Vagina (tissue), 2 donors: ENCODE results near the gene PRPF19. TPM values are rescaled to one million over a fixed set of nuclear protein-coding genes. Genes with fewer than 3 reads are reported as not detected.

ENCODE experiments used
- DNase-seq, 2 donors: peaks; one replicate each; pipeline ENCODE4 v3.0.0-alpha.2; 2017; ENCODE audit errors: extremely low spot score in 2 of 2
- H3K27ac ChIP-seq: fragments of 200-600 bp; sonication (generic); one replicate; pipeline ENCODE4 v1.5.1; 2019
- H3K27me3 ChIP-seq: fragments of 200-600 bp; sonication (generic); one replicate; pipeline ENCODE4 v1.5.1; 2019
- H3K36me3 ChIP-seq, 2 donors: fragments of 200-600 bp; sonication (generic); one replicate each; pipeline ENCODE4 v1.5.1; 2017 to 2019
- H3K4me1 ChIP-seq: fragments of 200-600 bp; sonication (generic); one replicate; pipeline ENCODE4 v1.5.1; 2019
- H3K4me3 ChIP-seq, 2 donors: fragments of 200-600 bp; sonication (generic); 1 replicate in 1 of 2; 2 replicates in 1 of 2; pipeline ENCODE4 v1.5.1; 2016 to 2019
- H3K9me3 ChIP-seq: fragments of 200-600 bp; sonication (generic); one replicate; pipeline ENCODE4 v1.5.1; 2019
- POLR2A ChIP-seq, 2 donors: fragments of 450-650 bp; IDR thresholded peaks; one replicate each; pipeline ENCODE4 v1.6.1; 2017; ENCODE audit warnings: antibody characterized with exemption in 2 of 2, mild to moderate bottlenecking in 2 of 2, moderate library complexity in 2 of 2
- POLR2AphosphoS5 ChIP-seq, 2 donors: sonication (generic); formaldehyde crosslinking; IDR thresholded peaks; one replicate each; pipeline ENCODE4 v1.9.0; 2017; ENCODE audit warnings: antibody characterized with exemption in 2 of 2, mild to moderate bottlenecking in 2 of 2, low read depth in 1 of 2; ENCODE audit not compliant: insufficient read depth in 1 of 2
- intact Hi-C: fragments of 100-400 bp; cut with DNase I; formaldehyde crosslinking; loops from one replicate; pipeline ENCODE4 v1.15.1; 2023
- total RNA-seq: library from RNA; depleted of rRNA; stranded (reverse); fragments of >200 nt; gene quantifications from one replicate; pipeline ENCODE4 v1.2.3, GENCODE V29; 2016
- TF ChIP-seq, protein P1 (sequence below), 3 experiments: fragments of 450-650 bp in 2 of 3; fragments of 200-600 bp in 1 of 3; sonication (generic) in 1 of 3; IDR thresholded peaks; one replicate each; pipeline ENCODE4 v1.5.1; 2017 to 2019; ENCODE audit warnings: antibody characterized with exemption in 3 of 3, mild to moderate bottlenecking in 2 of 3, moderate library complexity in 2 of 3

Gene PRPF19
- total RNA-seq, 1 donor from 2014 or later: 54.0 TPM

DNA sequence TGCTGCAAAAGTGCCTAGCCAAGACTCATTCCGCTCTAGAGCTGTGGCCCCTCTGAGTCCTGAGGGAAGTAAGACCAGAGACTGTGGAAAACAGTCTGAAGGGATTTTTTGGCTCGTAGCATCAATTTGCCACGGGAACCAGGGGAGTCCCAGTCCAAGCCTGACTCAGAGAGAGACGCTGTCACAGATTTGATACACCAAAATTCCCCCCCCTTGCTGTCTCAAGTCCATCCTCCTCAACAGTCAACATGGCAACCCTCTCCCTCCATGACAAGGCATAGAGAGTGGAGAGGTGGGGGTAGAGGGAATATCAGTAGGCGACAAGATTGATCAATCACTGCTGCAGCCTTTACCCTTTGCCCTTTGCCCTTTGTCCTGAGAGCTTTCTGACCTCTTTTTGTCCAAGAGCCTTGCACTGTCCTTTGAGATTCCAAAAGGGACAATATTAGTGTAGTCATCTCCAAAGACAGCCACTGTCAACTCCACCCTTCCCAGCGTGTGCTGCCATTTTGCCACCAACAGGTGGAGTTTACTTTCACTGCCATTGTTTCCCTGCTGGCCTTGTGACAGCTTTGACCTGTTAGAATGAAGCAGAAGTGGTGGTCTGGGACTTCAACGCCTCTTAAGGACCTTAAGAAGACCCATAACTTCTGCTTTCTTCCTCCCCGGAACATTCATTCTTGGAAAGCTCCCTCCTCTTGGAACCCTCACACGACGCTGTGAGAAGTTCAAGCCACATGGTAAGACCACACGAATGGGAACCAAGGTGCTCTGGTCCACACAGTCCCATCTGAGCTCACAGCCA lies 38.3 kb upstream of the PRPF19 start:
- intact Hi-C loops: no loop called here
- Histone ChIP-seq H3K4me1 (peaks cover 21% of the 10 kb centered on the region), H3K27ac (no peak overlapping the region), H3K36me3 (peaks cover 0 to 25% of the 10 kb centered on the region in 2 donors), H3K4me3 (no peak overlapping the region), H3K27me3 (no peaks in the 10 kb centered on the region), H3K9me3 (no peaks in the 10 kb centered on the region)
- TF ChIP-seq POLR2AphosphoS5 (IDR thresholded peaks at IDR 0.05; ENCODE audit: insufficient read depth in 1 of 2, low read depth in 1 of 2): no peak
- no peak for DNase-seq

DNA sequence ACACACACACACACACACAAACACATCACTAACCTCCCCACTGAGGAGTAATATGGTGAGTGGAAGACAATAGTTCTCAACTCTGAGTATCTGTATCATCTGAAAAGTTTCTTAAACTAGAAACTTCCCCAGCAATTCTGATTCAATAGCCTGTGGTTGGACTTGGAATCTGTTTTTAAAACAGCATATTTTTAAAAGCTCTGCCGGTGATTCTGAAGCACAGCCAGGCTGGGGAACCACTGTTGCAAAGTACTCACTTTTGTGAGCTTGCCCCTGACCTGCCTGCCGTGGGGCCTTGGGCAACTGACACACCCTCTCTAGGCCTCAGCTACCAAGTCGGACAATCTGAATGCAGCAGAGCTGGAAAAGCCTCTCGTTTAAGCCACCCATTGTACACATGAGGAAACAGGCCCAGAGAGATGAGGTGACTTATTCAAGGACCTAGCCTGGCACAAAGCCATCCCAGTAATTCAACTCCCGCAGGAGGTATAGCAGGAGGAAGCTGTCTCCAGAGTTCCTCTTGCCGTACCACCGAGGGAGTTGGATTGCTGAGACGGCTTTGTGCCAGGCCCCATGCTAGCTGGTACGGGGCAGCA lies 36.7 kb upstream of the PRPF19 start:
- Histone ChIP-seq H3K36me3 (peaks cover 0 to 25% of the 10 kb centered on the region in 2 donors), H3K27ac (no peak overlapping the region)
- no peak for DNase-seq

DNA sequence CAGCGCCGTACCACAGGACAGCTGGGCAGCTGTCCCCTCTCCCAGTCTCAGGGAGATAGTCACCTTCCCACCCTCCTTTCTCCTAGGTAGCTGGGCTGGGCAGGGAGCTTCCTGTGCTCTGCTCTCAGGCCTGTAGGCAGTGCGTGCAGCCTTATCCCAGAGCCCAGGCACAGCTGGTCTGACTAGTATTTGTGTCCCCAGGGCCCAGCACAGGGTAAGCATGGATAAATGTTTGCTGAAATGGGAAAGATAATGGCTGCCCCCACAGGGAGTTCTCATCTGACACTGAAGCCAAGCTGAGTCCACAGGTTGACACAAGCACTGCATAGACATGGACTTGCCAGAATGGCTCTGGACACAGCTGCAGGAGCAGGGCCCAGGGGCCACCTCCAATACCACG lies 35.8 kb upstream of the PRPF19 start:
- H3K9me3 ChIP-seq: no peaks in the 10 kb centered on the region
- intact Hi-C loops: no loop called here
- no peak overlapping the region for H3K27ac ChIP-seq
- peaks cover 18% of the 10 kb centered on the region for H3K4me1 ChIP-seq
- peaks cover 0 to 25% of the 10 kb centered on the region in 2 donors for H3K36me3 ChIP-seq
- TF ChIP-seq, protein P1, sequence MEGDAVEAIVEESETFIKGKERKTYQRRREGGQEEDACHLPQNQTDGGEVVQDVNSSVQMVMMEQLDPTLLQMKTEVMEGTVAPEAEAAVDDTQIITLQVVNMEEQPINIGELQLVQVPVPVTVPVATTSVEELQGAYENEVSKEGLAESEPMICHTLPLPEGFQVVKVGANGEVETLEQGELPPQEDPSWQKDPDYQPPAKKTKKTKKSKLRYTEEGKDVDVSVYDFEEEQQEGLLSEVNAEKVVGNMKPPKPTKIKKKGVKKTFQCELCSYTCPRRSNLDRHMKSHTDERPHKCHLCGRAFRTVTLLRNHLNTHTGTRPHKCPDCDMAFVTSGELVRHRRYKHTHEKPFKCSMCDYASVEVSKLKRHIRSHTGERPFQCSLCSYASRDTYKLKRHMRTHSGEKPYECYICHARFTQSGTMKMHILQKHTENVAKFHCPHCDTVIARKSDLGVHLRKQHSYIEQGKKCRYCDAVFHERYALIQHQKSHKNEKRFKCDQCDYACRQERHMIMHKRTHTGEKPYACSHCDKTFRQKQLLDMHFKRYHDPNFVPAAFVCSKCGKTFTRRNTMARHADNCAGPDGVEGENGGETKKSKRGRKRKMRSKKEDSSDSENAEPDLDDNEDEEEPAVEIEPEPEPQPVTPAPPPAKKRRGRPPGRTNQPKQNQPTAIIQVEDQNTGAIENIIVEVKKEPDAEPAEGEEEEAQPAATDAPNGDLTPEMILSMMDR (IDR thresholded peaks at IDR 0.05): no peak
- no peak for TF ChIP-seq POLR2AphosphoS5 (IDR thresholded peaks at IDR 0.05; ENCODE audit: insufficient read depth in 1 of 2, low read depth in 1 of 2)
- no peak for TF ChIP-seq POLR2A (IDR thresholded peaks at IDR 0.05)
- no peak for DNase-seq
- H3K27me3 ChIP-seq: no peaks in the 10 kb centered on the region
- H3K4me3 ChIP-seq: no peak overlapping the region

More for the DNA sequence above, 36.7 kb upstream of the PRPF19 start:
- H3K9me3 ChIP-seq: no peaks in the 10 kb centered on the region
- intact Hi-C loops: no loop called here
- no peaks in the 10 kb centered on the region for H3K27me3 ChIP-seq
- H3K4me1 ChIP-seq: peaks cover 18% of the 10 kb centered on the region
- TF ChIP-seq, protein P1 (IDR thresholded peaks at IDR 0.05): no peak
- TF ChIP-seq POLR2AphosphoS5 (IDR thresholded peaks at IDR 0.05; ENCODE audit: insufficient read depth in 1 of 2, low read depth in 1 of 2) (peak in 1 of 2 donors; percentile 41), POLR2A (IDR thresholded peaks at IDR 0.05) (no peak)
- no peak overlapping the region for H3K4me3 ChIP-seq

DNA sequence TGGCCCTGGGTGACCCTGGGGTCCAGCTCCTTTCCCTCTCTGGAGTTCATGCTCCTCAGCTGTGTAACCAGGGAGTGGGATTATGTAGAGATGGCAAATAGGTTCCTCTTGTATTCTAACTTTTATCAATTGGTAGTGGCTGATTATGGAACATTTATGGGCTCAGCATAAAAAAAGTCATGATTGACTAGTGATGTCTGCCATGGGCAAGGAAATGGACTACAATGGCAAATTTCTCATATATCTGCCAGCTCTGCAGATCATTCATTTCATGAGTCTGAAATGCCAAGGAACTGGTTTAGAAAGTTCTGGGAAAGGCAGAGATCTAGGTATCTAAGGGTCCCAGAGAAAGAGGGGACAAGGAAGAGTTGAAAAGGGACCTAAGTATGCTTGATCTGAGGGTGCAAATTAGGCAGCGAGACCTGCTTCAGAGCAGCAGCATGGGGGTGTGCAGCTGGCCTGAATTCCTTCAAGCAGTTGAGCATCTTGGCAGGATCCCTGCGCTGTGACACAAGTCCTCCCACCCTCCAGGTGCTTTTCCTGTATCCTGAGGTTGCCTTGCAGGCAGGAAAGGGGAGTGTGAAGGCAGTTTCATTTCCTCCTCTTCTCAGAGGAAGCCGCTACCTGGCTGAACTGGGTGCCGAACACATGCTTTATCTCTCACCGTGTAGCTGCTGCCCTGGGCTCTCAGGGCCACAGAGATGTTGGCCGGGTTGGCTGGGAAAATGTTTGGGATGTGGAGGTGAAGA lies 35.2 kb upstream of the PRPF19 start:
- Histone ChIP-seq H3K4me1 (peaks cover 18% of the 10 kb centered on the region), H3K27ac (no peak overlapping the region), H3K27me3 (no peaks in the 10 kb centered on the region), H3K4me3 (no peak overlapping the region), H3K36me3 (peaks cover 0 to 25% of the 10 kb centered on the region in 2 donors), H3K9me3 (no peaks in the 10 kb centered on the region)
- DNase-seq: no peak
- TF ChIP-seq POLR2AphosphoS5 (IDR thresholded peaks at IDR 0.05; ENCODE audit: insufficient read depth in 1 of 2, low read depth in 1 of 2): no peak
- no peak for TF ChIP-seq POLR2A (IDR thresholded peaks at IDR 0.05)
- TF ChIP-seq, protein P1 (IDR thresholded peaks at IDR 0.05): no peak
- intact Hi-C loops: no loop called here

DNA sequence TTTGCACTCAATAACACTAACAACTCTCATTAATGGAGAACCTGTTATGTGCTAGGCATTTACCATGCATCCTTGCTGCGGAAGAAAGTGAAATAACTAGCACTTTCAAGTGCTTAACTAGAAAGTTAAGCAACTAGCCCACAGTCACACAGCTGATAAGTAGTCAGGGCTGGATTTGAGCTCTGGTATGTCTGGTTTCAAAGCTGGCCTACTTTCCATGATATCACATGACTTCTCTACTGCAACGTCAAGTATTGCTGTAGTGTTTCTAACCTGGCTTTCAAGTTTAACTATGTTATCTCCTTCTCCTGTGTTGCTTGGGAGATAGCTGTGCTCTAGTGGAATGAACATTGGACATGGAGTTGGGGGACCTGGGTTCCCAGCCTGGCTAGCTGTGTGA lies 33.5 kb upstream of the PRPF19 start:
- Histone ChIP-seq H3K4me1 (peaks cover 18% of the 10 kb centered on the region), H3K27ac (no peak overlapping the region), H3K4me3 (no peak overlapping the region), H3K27me3 (no peaks in the 10 kb centered on the region), H3K9me3 (no peaks in the 10 kb centered on the region), H3K36me3 (peaks cover 0 to 25% of the 10 kb centered on the region in 2 donors)
- DNase-seq: no peak
- TF ChIP-seq, protein P1 (IDR thresholded peaks at IDR 0.05): no peak
- TF ChIP-seq POLR2A (IDR thresholded peaks at IDR 0.05): no peak
- TF ChIP-seq POLR2AphosphoS5 (IDR thresholded peaks at IDR 0.05; ENCODE audit: insufficient read depth in 1 of 2, low read depth in 1 of 2): no peak
- intact Hi-C loops: no loop called here
